Endothelial cell of umbilical vein (primary cell): ENCODE data around the gene ELOVL1.

Experiments
- EZH2 ChIP-seq: IDR thresholded peaks from 2 replicates; pipeline ENCODE4 v1.6.1; 2012; ENCODE audit warnings: borderline replicate concordance, low read depth, mild to moderate bottlenecking, moderate library complexity, low read length, inconsistent platforms; ENCODE audit not compliant: severe bottlenecking
- POLR2AphosphoS5 ChIP-seq: IDR thresholded peaks from 2 replicates; pipeline ENCODE4 v1.6.1; 2012; ENCODE audit warnings: low read depth, mild to moderate bottlenecking, control low read depth, low read length, moderate library complexity; ENCODE audit not compliant: insufficient read depth
- TF ChIP-seq, protein P1 (sequence below), 2 donors: IDR thresholded peaks; 1 replicate in 1 of 2; 2 replicates in 1 of 2; pipeline ENCODE4 v1.5.1; 2011; ENCODE audit warnings: low read length in 2 of 2, mild to moderate bottlenecking in 2 of 2, moderate library complexity in 2 of 2, control low read depth in 1 of 2, inconsistent platforms in 1 of 2, low read depth in 1 of 2; ENCODE audit not compliant: insufficient read depth in 1 of 2; ENCODE audit errors: extremely low read depth in 1 of 2

DNA sequence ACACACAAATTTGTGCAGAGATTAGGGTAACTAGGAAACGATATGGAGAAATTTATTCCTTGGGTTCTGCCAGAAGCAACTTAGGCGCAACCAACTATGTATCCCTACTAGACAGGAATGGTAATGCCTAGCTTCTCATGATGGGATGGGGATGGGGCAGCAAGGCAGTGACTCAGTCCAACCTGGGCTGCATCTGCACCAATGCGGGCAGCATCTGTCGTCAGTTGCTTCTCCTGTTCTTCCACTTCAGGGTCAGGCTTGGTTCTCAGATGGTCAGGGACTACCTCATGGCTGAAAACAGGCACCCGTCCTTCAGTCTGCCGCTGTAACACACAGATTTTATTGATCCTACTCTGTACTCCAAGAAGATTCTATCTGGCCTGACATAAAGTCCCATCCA is 18.9 kb upstream of the ELOVL1 start:
- TF ChIP-seq, protein P1, sequence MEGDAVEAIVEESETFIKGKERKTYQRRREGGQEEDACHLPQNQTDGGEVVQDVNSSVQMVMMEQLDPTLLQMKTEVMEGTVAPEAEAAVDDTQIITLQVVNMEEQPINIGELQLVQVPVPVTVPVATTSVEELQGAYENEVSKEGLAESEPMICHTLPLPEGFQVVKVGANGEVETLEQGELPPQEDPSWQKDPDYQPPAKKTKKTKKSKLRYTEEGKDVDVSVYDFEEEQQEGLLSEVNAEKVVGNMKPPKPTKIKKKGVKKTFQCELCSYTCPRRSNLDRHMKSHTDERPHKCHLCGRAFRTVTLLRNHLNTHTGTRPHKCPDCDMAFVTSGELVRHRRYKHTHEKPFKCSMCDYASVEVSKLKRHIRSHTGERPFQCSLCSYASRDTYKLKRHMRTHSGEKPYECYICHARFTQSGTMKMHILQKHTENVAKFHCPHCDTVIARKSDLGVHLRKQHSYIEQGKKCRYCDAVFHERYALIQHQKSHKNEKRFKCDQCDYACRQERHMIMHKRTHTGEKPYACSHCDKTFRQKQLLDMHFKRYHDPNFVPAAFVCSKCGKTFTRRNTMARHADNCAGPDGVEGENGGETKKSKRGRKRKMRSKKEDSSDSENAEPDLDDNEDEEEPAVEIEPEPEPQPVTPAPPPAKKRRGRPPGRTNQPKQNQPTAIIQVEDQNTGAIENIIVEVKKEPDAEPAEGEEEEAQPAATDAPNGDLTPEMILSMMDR (IDR thresholded peaks at IDR 0.05; ENCODE audit: extremely low read depth in 1 of 2, insufficient read depth in 1 of 2, low read depth in 1 of 2, low read length in 2 of 2), result no peak
- TF ChIP-seq EZH2 (no peak), POLR2AphosphoS5 (no peak)
